ENCODE results near the gene OR2AE1.

DNA sequence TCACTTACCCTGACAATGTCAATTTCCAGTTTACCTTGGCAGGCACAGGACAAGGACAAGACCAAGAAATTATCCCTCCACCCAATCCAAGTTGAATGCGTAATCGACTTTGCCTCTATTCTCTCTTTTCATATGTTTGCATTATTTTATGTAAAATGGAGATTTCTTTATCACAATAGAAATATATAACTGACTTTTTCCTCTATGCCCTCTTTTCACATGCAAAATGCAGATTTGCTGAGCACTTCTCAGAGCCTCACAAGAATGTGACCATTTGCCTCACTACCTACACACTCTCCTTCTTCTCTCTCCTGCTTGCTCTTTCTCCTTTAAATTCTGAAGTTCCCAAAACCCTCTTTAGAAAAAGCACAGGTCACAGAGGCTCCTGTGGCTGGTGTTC lies 33.9 kb downstream of the OR2AE1 start:
- TF ChIP-seq, protein P1, sequence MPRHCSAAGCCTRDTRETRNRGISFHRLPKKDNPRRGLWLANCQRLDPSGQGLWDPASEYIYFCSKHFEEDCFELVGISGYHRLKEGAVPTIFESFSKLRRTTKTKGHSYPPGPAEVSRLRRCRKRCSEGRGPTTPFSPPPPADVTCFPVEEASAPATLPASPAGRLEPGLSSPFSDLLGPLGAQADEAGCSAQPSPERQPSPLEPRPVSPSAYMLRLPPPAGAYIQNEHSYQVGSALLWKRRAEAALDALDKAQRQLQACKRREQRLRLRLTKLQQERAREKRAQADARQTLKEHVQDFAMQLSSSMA (CRISPR knock-in tag; IDR thresholded peaks at IDR 0.05), result no peak
- TF ChIP-seq, protein P2, sequence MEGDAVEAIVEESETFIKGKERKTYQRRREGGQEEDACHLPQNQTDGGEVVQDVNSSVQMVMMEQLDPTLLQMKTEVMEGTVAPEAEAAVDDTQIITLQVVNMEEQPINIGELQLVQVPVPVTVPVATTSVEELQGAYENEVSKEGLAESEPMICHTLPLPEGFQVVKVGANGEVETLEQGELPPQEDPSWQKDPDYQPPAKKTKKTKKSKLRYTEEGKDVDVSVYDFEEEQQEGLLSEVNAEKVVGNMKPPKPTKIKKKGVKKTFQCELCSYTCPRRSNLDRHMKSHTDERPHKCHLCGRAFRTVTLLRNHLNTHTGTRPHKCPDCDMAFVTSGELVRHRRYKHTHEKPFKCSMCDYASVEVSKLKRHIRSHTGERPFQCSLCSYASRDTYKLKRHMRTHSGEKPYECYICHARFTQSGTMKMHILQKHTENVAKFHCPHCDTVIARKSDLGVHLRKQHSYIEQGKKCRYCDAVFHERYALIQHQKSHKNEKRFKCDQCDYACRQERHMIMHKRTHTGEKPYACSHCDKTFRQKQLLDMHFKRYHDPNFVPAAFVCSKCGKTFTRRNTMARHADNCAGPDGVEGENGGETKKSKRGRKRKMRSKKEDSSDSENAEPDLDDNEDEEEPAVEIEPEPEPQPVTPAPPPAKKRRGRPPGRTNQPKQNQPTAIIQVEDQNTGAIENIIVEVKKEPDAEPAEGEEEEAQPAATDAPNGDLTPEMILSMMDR (IDR thresholded peaks at IDR 0.05 in 2 of 3, conservative IDR thresholded peaks at IDR 0.05 in 1 of 3; ENCODE audit: insufficient read depth in 2 of 3, low read depth in 1 of 3, low read length in 3 of 3), result no peak
- TF ChIP-seq, protein P3, sequence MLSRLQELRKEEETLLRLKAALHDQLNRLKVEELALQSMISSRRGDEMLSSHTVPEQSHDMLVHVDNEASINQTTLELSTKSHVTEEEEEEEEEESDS (CRISPR knock-in tag; IDR thresholded peaks at IDR 0.05), result no peak
- no peak for TF ChIP-seq HDGF (IDR thresholded peaks at IDR 0.05)
- TF ChIP-seq CREB1 (IDR thresholded peaks at IDR 0.05), result no peak
- no peak for TF ChIP-seq CREB1 (CRISPR knock-in tag; IDR thresholded peaks at IDR 0.05)
- no peak for TF ChIP-seq TAF1 (IDR thresholded peaks at IDR 0.05; ENCODE audit: control insufficient read depth, extremely low read depth, insufficient read depth, low read length, severe bottlenecking)
- no peak for TF ChIP-seq CHCHD3 (CRISPR knock-in tag; IDR thresholded peaks at IDR 0.05)
- TF ChIP-seq CSDE1 (IDR thresholded peaks at IDR 0.05), result no peak
- TF ChIP-seq, protein P4, sequence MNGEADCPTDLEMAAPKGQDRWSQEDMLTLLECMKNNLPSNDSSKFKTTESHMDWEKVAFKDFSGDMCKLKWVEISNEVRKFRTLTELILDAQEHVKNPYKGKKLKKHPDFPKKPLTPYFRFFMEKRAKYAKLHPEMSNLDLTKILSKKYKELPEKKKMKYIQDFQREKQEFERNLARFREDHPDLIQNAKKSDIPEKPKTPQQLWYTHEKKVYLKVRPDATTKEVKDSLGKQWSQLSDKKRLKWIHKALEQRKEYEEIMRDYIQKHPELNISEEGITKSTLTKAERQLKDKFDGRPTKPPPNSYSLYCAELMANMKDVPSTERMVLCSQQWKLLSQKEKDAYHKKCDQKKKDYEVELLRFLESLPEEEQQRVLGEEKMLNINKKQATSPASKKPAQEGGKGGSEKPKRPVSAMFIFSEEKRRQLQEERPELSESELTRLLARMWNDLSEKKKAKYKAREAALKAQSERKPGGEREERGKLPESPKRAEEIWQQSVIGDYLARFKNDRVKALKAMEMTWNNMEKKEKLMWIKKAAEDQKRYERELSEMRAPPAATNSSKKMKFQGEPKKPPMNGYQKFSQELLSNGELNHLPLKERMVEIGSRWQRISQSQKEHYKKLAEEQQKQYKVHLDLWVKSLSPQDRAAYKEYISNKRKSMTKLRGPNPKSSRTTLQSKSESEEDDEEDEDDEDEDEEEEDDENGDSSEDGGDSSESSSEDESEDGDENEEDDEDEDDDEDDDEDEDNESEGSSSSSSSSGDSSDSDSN (IDR thresholded peaks at IDR 0.05; ENCODE audit: borderline replicate concordance in 1 of 2, low read depth in 2 of 2, low read length in 2 of 2), result no peak
- TF ChIP-seq, protein P5, sequence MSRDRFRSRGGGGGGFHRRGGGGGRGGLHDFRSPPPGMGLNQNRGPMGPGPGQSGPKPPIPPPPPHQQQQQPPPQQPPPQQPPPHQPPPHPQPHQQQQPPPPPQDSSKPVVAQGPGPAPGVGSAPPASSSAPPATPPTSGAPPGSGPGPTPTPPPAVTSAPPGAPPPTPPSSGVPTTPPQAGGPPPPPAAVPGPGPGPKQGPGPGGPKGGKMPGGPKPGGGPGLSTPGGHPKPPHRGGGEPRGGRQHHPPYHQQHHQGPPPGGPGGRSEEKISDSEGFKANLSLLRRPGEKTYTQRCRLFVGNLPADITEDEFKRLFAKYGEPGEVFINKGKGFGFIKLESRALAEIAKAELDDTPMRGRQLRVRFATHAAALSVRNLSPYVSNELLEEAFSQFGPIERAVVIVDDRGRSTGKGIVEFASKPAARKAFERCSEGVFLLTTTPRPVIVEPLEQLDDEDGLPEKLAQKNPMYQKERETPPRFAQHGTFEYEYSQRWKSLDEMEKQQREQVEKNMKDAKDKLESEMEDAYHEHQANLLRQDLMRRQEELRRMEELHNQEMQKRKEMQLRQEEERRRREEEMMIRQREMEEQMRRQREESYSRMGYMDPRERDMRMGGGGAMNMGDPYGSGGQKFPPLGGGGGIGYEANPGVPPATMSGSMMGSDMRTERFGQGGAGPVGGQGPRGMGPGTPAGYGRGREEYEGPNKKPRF (IDR thresholded peaks at IDR 0.05; ENCODE audit: low read depth, low read length), result no peak
- no peak for TF ChIP-seq GABPB1 (CRISPR knock-in tag; IDR thresholded peaks at IDR 0.05)
- TF ChIP-seq MXI1 (IDR thresholded peaks at IDR 0.05; ENCODE audit: low read depth, low read length), result no peak
- no peak for TF ChIP-seq POLR2A (conservative IDR thresholded peaks at IDR 0.05)
- no peak for TF ChIP-seq POLR2AphosphoS5 (IDR thresholded peaks at IDR 0.05; ENCODE audit: control insufficient read depth, insufficient read depth, low read depth, low read length)

Measured in K562 (cell line).